A549 (cell line): ENCODE results near the gene FMNL2.

ENCODE experiments used
- EP300 ChIP-seq, 2 experiments: fragments of >200 bp; sonication (Bioruptor Twin); formaldehyde crosslinking; IDR thresholded peaks; 2 replicates in 1 of 2; 3 replicates in 1 of 2; pipeline ENCODE4 v1.6.1; 2016 to 2017
- JUN ChIP-seq, 2 experiments: fragments of >200 bp; sonication (Bioruptor Twin); formaldehyde crosslinking; IDR thresholded peaks; 2 replicates in 1 of 2; 3 replicates in 1 of 2; pipeline ENCODE4 v1.6.1; 2016 to 2017
- MYC ChIP-seq: IDR thresholded peaks from 2 replicates; pipeline ENCODE4 v1.6.1; 2012; ENCODE audit warnings: mild to moderate bottlenecking, inconsistent platforms, low read length, improper control_type of control experiment, borderline replicate concordance
- PHF8 ChIP-seq: fragments of 200-600 bp; sonication (generic); IDR thresholded peaks from 2 replicates; pipeline ENCODE4 v1.6.1; 2016; ENCODE audit warnings: low read depth, mild to moderate bottlenecking, antibody characterized with exemption, moderate library complexity, borderline replicate concordance
- POLR2AphosphoS2 ChIP-seq: conservative IDR thresholded peaks from 2 replicates; pipeline ENCODE4 v1.6.1; 2012; ENCODE audit warnings: low read length, improper control_type of control experiment, inconsistent platforms
- RAD21 ChIP-seq, 2 experiments: fragments of >200 bp in 1 of 2; sonication (Bioruptor Twin) in 1 of 2; formaldehyde crosslinking in 1 of 2; IDR thresholded peaks in 1 of 2; conservative IDR thresholded peaks in 1 of 2; 2 replicates in 1 of 2; 3 replicates in 1 of 2; pipeline ENCODE4 v1.6.1; 2012 to 2018; ENCODE audit warnings: inconsistent platforms in 1 of 2
- ZC3H11A ChIP-seq: fragments of 450-650 bp; IDR thresholded peaks from 2 replicates; pipeline ENCODE4 v1.6.1; 2014; ENCODE audit warnings: antibody characterized with exemption, mild to moderate bottlenecking
- TF ChIP-seq, protein P1 (sequence below): fragments of >200 bp; sonication (Bioruptor Twin); formaldehyde crosslinking; IDR thresholded peaks from 3 replicates; pipeline ENCODE4 v1.5.1; 2016
- TF ChIP-seq, protein P2 (sequence below): fragments of 200-600 bp; sonication (generic); IDR thresholded peaks from 2 replicates; pipeline ENCODE4 v1.6.1; 2016; ENCODE audit warnings: antibody characterized with exemption, mild to moderate bottlenecking, moderate library complexity

DNA sequence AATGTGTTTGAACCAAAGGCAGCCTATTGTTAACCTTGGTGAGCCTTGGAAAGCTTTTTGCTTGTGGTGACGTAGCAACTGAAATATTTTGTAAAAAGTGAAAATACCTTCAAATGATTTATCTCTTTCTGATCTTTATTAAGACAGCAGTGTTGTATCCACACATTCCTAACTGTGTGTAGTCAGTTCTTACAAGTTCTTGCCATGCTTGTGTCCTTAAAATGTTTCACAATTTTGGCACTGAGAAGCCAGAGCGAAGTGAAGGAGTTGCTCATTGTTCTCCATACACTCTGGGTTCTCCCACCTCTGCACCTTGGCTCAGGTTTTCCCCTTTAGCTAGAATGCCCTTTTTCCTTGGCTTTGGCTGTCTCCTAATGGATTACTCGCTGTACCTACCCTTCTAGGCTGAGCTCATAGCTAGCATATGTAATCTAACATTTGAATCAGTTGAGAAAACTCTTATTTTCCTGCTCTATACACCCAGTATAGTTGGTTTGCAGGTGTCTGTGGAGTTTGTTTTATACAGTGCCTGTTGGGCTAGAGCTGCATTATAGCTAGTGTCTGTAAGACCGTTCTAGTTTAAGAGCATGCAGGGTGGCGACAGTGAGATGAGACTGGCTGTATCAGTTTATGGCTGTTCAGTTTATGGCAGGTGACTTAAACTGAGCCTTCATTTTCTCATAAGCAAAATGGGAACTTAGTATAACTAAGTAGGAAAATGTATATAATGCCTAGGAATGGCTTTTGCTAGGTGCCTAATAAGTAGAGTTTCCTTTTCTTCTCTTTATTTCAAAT, 45.5 kb downstream of the FMNL2 start:
- TF ChIP-seq, protein P1, sequence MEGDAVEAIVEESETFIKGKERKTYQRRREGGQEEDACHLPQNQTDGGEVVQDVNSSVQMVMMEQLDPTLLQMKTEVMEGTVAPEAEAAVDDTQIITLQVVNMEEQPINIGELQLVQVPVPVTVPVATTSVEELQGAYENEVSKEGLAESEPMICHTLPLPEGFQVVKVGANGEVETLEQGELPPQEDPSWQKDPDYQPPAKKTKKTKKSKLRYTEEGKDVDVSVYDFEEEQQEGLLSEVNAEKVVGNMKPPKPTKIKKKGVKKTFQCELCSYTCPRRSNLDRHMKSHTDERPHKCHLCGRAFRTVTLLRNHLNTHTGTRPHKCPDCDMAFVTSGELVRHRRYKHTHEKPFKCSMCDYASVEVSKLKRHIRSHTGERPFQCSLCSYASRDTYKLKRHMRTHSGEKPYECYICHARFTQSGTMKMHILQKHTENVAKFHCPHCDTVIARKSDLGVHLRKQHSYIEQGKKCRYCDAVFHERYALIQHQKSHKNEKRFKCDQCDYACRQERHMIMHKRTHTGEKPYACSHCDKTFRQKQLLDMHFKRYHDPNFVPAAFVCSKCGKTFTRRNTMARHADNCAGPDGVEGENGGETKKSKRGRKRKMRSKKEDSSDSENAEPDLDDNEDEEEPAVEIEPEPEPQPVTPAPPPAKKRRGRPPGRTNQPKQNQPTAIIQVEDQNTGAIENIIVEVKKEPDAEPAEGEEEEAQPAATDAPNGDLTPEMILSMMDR: no peak
- TF ChIP-seq ZC3H11A (no peak), PHF8 (no peak), RAD21 (conservative IDR thresholded peaks at IDR 0.05 in 1 of 2, IDR thresholded peaks at IDR 0.05 in 1 of 2) (no peak), MYC (no peak), POLR2AphosphoS2 (no peak), EP300 (IDR thresholded peaks at IDR 0.05) (no peak), JUN (IDR thresholded peaks at IDR 0.05) (no peak)
- TF ChIP-seq, protein P2, sequence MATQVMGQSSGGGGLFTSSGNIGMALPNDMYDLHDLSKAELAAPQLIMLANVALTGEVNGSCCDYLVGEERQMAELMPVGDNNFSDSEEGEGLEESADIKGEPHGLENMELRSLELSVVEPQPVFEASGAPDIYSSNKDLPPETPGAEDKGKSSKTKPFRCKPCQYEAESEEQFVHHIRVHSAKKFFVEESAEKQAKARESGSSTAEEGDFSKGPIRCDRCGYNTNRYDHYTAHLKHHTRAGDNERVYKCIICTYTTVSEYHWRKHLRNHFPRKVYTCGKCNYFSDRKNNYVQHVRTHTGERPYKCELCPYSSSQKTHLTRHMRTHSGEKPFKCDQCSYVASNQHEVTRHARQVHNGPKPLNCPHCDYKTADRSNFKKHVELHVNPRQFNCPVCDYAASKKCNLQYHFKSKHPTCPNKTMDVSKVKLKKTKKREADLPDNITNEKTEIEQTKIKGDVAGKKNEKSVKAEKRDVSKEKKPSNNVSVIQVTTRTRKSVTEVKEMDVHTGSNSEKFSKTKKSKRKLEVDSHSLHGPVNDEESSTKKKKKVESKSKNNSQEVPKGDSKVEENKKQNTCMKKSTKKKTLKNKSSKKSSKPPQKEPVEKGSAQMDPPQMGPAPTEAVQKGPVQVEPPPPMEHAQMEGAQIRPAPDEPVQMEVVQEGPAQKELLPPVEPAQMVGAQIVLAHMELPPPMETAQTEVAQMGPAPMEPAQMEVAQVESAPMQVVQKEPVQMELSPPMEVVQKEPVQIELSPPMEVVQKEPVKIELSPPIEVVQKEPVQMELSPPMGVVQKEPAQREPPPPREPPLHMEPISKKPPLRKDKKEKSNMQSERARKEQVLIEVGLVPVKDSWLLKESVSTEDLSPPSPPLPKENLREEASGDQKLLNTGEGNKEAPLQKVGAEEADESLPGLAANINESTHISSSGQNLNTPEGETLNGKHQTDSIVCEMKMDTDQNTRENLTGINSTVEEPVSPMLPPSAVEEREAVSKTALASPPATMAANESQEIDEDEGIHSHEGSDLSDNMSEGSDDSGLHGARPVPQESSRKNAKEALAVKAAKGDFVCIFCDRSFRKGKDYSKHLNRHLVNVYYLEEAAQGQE: no peak
